ENCODE data around the gene TRAF1.

GRCh38 chr9:120895951-120896350 lies 30.6 kb downstream of the TRAF1 start:
- TF ChIP-seq POLR2AphosphoS5 (IDR thresholded peaks at IDR 0.05; ENCODE audit: borderline replicate concordance, low read depth, low read length) = no peak
- no peak for TF ChIP-seq EZH2 (IDR thresholded peaks at IDR 0.05)
- no peak for TF ChIP-seq FOXP2 (optimal IDR thresholded peaks at IDR 0.05; ENCODE audit: control extremely low read depth, extremely low read length, insufficient read depth)
